Progenitor cell of endocrine pancreas (in vitro differentiated cells): ENCODE results near the gene EFNB2. TPM values are rescaled to one million over a fixed set of nuclear protein-coding genes. Genes with fewer than 3 reads are reported as not detected.

Experiments used
- DNase-seq: peaks from one replicate; pipeline ENCODE4 v3.0.0; 2021; ENCODE audit warnings: low spot score; ENCODE audit not compliant: unreplicated experiment
- H3K27ac Mint-ChIP-seq: 2 replicates; pipeline ENCODE4 v1.8.0; 2021; ENCODE audit warnings: mild to moderate bottlenecking, moderate library complexity, mixed read lengths
- H3K27me3 Mint-ChIP-seq: 2 replicates; pipeline ENCODE4 v1.8.0; 2021; ENCODE audit warnings: mixed read lengths
- H3K36me3 Mint-ChIP-seq: 2 replicates; pipeline ENCODE4 v1.8.0; 2022; ENCODE audit warnings: mixed read lengths; ENCODE audit not compliant: insufficient read depth
- H3K4me1 Mint-ChIP-seq: 2 replicates; pipeline ENCODE4 v1.8.0; 2021; ENCODE audit warnings: low read depth, mixed read lengths
- H3K4me3 Mint-ChIP-seq: 2 replicates; pipeline ENCODE4 v1.8.0; 2021; ENCODE audit warnings: low read depth, mild to moderate bottlenecking, moderate library complexity, mixed read lengths
- H3K9me3 Mint-ChIP-seq: 2 replicates; pipeline ENCODE4 v1.8.0; 2021; ENCODE audit warnings: low read depth, mixed read lengths
- total RNA-seq: library from RNA; stranded (reverse); gene quantifications from 2 replicates; pipeline ENCODE4 v1.2.1, GENCODE V29; 2021
- TF ChIP-seq, protein P1 (sequence below): fragments of 200-600 bp; sonication (generic); IDR thresholded peaks from one replicate; pipeline ENCODE4 v1.5.0; 2021; ENCODE audit warnings: antibody characterized with exemption, mild to moderate bottlenecking; ENCODE audit not compliant: unreplicated experiment

The EFNB2 gene
- total RNA-seq, 1 donor from 2014 or later, result 44.2 TPM

- peaks cover 35% of the 10 kb centered on the region for H3K4me1 Mint-ChIP-seq
- H3K36me3 Mint-ChIP-seq, result peaks cover 28% of the 10 kb centered on the region
- no peak overlapping the region for H3K4me3 Mint-ChIP-seq
- no peak for DNase-seq
- no peaks in the 10 kb centered on the region for H3K9me3 Mint-ChIP-seq
- H3K27ac Mint-ChIP-seq, result no peak overlapping the region
- H3K27me3 Mint-ChIP-seq, result no peaks in the 10 kb centered on the region
- TF ChIP-seq, protein P1, sequence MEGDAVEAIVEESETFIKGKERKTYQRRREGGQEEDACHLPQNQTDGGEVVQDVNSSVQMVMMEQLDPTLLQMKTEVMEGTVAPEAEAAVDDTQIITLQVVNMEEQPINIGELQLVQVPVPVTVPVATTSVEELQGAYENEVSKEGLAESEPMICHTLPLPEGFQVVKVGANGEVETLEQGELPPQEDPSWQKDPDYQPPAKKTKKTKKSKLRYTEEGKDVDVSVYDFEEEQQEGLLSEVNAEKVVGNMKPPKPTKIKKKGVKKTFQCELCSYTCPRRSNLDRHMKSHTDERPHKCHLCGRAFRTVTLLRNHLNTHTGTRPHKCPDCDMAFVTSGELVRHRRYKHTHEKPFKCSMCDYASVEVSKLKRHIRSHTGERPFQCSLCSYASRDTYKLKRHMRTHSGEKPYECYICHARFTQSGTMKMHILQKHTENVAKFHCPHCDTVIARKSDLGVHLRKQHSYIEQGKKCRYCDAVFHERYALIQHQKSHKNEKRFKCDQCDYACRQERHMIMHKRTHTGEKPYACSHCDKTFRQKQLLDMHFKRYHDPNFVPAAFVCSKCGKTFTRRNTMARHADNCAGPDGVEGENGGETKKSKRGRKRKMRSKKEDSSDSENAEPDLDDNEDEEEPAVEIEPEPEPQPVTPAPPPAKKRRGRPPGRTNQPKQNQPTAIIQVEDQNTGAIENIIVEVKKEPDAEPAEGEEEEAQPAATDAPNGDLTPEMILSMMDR, result no peak
These were observed 37.3 kb downstream of the EFNB2 start for GRCh38 chr13:106498158-106498557.

- Mint-ChIP-seq H3K27me3 (no peaks in the 10 kb centered on the region), H3K27ac (no peak overlapping the region), H3K36me3 (peaks cover 34% of the 10 kb centered on the region), H3K4me1 (peaks cover 37% of the 10 kb centered on the region), H3K9me3 (no peaks in the 10 kb centered on the region), H3K4me3 (no peak overlapping the region)
- TF ChIP-seq, protein P1, result no peak
- no peak for DNase-seq
These were observed 38.4 kb downstream of the EFNB2 start for GRCh38 chr13:106497079-106497478.

DNA sequence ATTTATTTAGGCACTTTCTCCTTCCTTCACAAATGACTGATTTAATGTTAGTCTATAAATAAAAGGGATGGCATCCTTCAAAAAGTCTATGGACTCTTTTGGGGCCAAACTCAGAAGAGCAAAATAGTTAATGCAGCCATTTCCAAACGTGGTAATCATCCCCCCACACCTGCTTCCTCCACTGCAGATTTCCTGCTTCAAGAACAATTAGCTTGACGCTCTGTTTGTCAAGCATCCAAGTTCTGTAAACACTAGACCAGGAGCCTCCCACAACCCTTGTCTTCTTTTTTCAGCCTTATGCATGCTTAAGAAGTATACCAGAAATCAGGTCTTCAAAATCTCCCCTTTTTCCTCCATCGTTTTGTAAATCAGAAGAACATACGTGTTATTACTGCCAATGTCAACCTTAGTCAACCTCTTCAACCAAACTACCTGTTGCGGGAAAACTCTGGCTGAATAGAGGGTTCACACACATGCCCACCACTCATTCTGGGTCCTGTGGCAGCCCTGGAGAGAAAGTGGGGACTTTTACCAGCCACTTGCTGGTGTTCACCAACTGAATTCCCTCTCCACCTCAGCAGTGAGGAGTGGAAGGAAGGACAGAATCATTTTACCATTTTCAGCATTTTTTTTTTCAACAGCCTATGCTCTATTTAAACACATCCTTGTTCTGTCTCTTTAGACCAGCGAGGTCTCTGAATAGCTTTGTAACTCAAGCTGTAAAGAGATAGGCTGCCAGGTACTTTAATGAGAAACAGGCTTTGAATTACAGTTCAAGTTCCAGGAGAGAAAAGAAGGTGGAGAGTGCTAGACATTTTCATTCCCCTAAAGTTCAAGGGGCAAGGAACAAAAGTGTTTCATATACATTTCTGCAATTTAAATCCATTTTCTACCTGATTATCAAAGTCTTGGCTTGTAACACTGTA lies 39.1 kb downstream of the EFNB2 start:
- Mint-ChIP-seq H3K4me3 (peak overlapping the region; percentile 39), H3K4me1 (peaks cover 39% of the 10 kb centered on the region), H3K27me3 (no peaks in the 10 kb centered on the region), H3K36me3 (peaks cover 40% of the 10 kb centered on the region), H3K27ac (peak overlapping the region; percentile 91), H3K9me3 (no peaks in the 10 kb centered on the region)
- no peak for DNase-seq
- TF ChIP-seq, protein P1, result no peak

DNA sequence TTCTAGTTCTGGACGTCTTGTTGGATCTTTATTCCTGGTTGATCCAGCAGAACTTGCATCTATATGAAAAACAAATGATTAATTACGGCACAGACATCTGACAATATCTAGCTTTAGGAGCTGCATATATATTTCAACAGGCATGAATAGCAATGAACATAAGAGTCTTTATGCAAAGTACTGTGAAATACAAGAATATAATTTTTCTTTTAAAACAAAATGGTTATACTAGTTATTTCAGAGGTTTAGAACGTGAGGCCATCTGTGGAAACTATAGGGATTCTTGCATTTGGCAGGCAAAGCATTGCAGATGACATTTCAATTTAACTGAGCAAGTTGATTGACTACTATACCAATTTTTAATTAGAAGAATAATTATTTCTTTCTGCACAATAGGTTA lies 40.5 kb downstream of the EFNB2 start:
- H3K27ac Mint-ChIP-seq, result no peak overlapping the region
- no peaks in the 10 kb centered on the region for H3K9me3 Mint-ChIP-seq
- no peak for DNase-seq
- TF ChIP-seq, protein P1, result no peak
- H3K4me3 Mint-ChIP-seq, result no peak overlapping the region
- H3K4me1 Mint-ChIP-seq, result peaks cover 39% of the 10 kb centered on the region
- no peaks in the 10 kb centered on the region for H3K27me3 Mint-ChIP-seq
- peaks cover 35% of the 10 kb centered on the region for H3K36me3 Mint-ChIP-seq

DNA sequence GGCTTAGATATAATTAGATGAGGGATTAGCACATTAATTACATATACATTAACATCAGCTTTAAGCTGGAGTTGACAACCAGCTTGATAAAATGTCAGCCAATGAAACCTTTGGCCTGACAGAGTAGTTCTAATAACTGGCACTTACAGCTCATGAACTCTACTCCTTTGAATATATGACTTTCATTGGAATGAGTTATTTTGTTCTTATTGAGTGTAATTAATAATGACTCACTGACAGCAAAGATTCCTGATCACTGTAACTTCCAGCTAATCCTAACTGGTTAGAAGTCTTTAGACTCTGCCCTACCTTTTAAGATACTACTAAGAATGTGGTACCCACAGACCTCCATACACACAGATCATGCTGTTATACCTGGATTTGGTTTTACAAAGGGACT lies 41.0 kb downstream of the EFNB2 start:
- no peaks in the 10 kb centered on the region for H3K27me3 Mint-ChIP-seq
- DNase-seq, result no peak
- H3K36me3 Mint-ChIP-seq, result peaks cover 34% of the 10 kb centered on the region
- H3K4me3 Mint-ChIP-seq, result no peak overlapping the region
- H3K4me1 Mint-ChIP-seq, result peaks cover 39% of the 10 kb centered on the region
- TF ChIP-seq, protein P1, result no peak
- no peak overlapping the region for H3K27ac Mint-ChIP-seq
- H3K9me3 Mint-ChIP-seq, result no peaks in the 10 kb centered on the region
